Testis (tissue), 2 donors: ENCODE measurements around the gene MAP3K9.

Experiments used
- CTCF ChIP-seq, 3 experiments: fragments of 450-650 bp in 2 of 3; fragments of 200-600 bp in 1 of 3; sonication (generic) in 1 of 3; IDR thresholded peaks; one replicate each; pipeline ENCODE4 v1.5.1; 2016 to 2019; ENCODE audit warnings: antibody characterized with exemption in 3 of 3, mild to moderate bottlenecking in 2 of 3, moderate library complexity in 1 of 3
- POLR2A ChIP-seq: fragments of 450-650 bp; IDR thresholded peaks from one replicate; pipeline ENCODE4 v1.6.1; 2017; ENCODE audit warnings: antibody characterized with exemption, mild to moderate bottlenecking, moderate library complexity

GRCh38 chr14:70808416-70809224, 693 bp downstream of the MAP3K9 start:
- no peak for TF ChIP-seq POLR2A
- TF ChIP-seq CTCF (IDR thresholded peaks at IDR 0.05) = no peak
